Inferior parietal cortex (tissue), 1 donor: ENCODE data around the gene ANKS3.
"Not testable (repeated sequence)": the region's sequence is repeated elsewhere in the genome, so short reads cannot be mapped to it uniquely, and the experiment has no call there.

ENCODE experiments used
- DNase-seq: peaks from one replicate; pipeline ENCODE4 v3.0.0-alpha.2; 2016; ENCODE audit errors: extremely low spot score

ANKS3 gene

GRCh38 chr16:4650443-4651074 lies 83.5 kb downstream of the ANKS3 start:
- DNase-seq = not testable (repeated sequence)

GRCh38 chr16:4649744-4650442 lies 84.2 kb downstream of the ANKS3 start:
- DNase-seq = no peak

- no peak for DNase-seq
Measured at GRCh38 chr16:4648917-4649316, 85.2 kb downstream of the ANKS3 start.

GRCh38 chr16:4647644-4647980 lies 86.5 kb downstream of the ANKS3 start:
- no peak for DNase-seq

GRCh38 chr16:4646773-4647643 lies 87.1 kb downstream of the ANKS3 start:
- DNase-seq = no peak
